SK-N-DZ (cell line): Measurements from ENCODE around the gene SEC16A.

Experiments
- DNase-seq: peaks from one replicate; pipeline ENCODE4 v3.0.0-alpha.2; 2015; ENCODE audit warnings: low spot score

Gene SEC16A

GRCh38 chr9:136502196-136502595 is 19.4 kb upstream of the SEC16A start:
- no peak for DNase-seq

- no peak for DNase-seq
Measured at GRCh38 chr9:136501686-136502085, 18.8 kb upstream of the SEC16A start.

GRCh38 chr9:136499935-136500910 is 17.4 kb upstream of the SEC16A start:
- DNase-seq = no peak

GRCh38 chr9:136499071-136499934 is 16.5 kb upstream of the SEC16A start:
- no peak for DNase-seq

GRCh38 chr9:136497916-136498695 is 15.3 kb upstream of the SEC16A start:
- DNase-seq = no peak

- no peak for DNase-seq
Measured at GRCh38 chr9:136496801-136497620, 14.2 kb upstream of the SEC16A start.

- no peak for DNase-seq
Measured at GRCh38 chr9:136496181-136496580, 13.3 kb upstream of the SEC16A start.

GRCh38 chr9:136495238-136495800 is 12.5 kb upstream of the SEC16A start:
- no peak for DNase-seq

- DNase-seq = no peak
Measured at GRCh38 chr9:136494531-136495215, 11.8 kb upstream of the SEC16A start.

- DNase-seq = no peak
Measured at GRCh38 chr9:136494012-136494411, 11.2 kb upstream of the SEC16A start.

GRCh38 chr9:136493567-136493971 is 10.7 kb upstream of the SEC16A start:
- no peak for DNase-seq

GRCh38 chr9:136492978-136493522 is 10.2 kb upstream of the SEC16A start:
- DNase-seq = no peak

- DNase-seq = no peak
Measured at GRCh38 chr9:136489731-136490130, 6.9 kb upstream of the SEC16A start.

GRCh38 chr9:136488247-136489214 is 5.7 kb upstream of the SEC16A start:
- DNase-seq = peak; percentile 42

GRCh38 chr9:136487672-136488071 is 4.8 kb upstream of the SEC16A start:
- no peak for DNase-seq

- no peak for DNase-seq
Measured at GRCh38 chr9:136486823-136487620, 4.2 kb upstream of the SEC16A start.

GRCh38 chr9:136486131-136486530 is 3.3 kb upstream of the SEC16A start:
- DNase-seq = no peak
